NCI-H2029 (cell line): Measurements from ENCODE around the gene PPIE.

Experiments used
- DNase-seq: peaks from one replicate; lab custom pipeline; 2025; lab: John Stamatoyannopoulos, UW

The PPIE gene

GRCh38 chr1:39808784-39809517 is 70.3 kb downstream of the PPIE start:
- no peak for DNase-seq

- no peak for DNase-seq
Observed at GRCh38 chr1:39812913-39813312, 74.2 kb downstream of the PPIE start.
